NCI-H1048 (cell line): ENCODE measurements around the gene AMBRA1.

Experiments
- DNase-seq: peaks from one replicate; lab custom pipeline; 2025; lab: John Stamatoyannopoulos, UW

The AMBRA1 gene

GRCh38 chr11:46347637-46348311 lies 246.0 kb downstream of the AMBRA1 start:
- no peak for DNase-seq

- peak; percentile 75 for DNase-seq
Observed at GRCh38 chr11:46346886-46347636, 246.8 kb downstream of the AMBRA1 start, which contains the start of gene DGKZ. DGKZ (plus strand) TSS chr11:46347463; CDS start chr11:46347660, 197 bp downstream.
